Caco-2 (cell line): Measurements from ENCODE around the gene CDHR5. TPM values are rescaled to one million over a fixed set of nuclear protein-coding genes. Genes with fewer than 3 reads are reported as not detected.

Experiments used
- BruUV-seq: library from RNA; stranded (reverse); fragments of 400-500 nt; replicated peaks from 2 replicates; lab custom pipeline; 2021; lab: Mats Ljungman, UMichigan
- CTCF ChIA-PET: fragments of 300-600 bp; sonication (Branson Sonifier 250); formaldehyde crosslinking; loops from one replicate; lab custom pipeline; 2022; ENCODE audit warnings: antibody characterized with exemption; lab: Charles Lee
- POLR2A ChIA-PET: fragments of 300-600 bp; sonication (Branson Sonifier 250); formaldehyde crosslinking; loops from one replicate; lab custom pipeline; 2022; ENCODE audit warnings: antibody characterized with exemption; lab: Charles Lee
- DNase-seq, 2 experiments: peaks; one replicate each; pipeline versions ENCODE4 v3.0.0 to v3.0.0-alpha.2; 2020 to 2022
- H3K27me3 ChIP-seq: replicated peaks from 2 replicates; pipeline ENCODE4 v1.6.0; 2011; ENCODE audit warnings: low read length; ENCODE audit not compliant: control insufficient read depth, insufficient read depth
- H3K36me3 ChIP-seq: 2 replicates; pipeline ENCODE4 v1.5.1; 2011; ENCODE audit warnings: low read length; ENCODE audit not compliant: control insufficient read depth, insufficient read depth
- H3K4me1 ChIP-seq: fragments of 250-450 bp; sonication (Bioruptor Pico); 2 replicates; pipeline ENCODE4 v1.5.1; 2020; ENCODE audit warnings: mild to moderate bottlenecking
- H3K4me3 ChIP-seq: 2 replicates; pipeline ENCODE4 v1.5.1; 2011; ENCODE audit warnings: low read depth, mild to moderate bottlenecking, control low read depth, low read length
- H3K9me3 ChIP-seq: fragments of 250-450 bp; sonication (Bioruptor Pico); 2 replicates; pipeline ENCODE4 v1.5.1; 2020; ENCODE audit warnings: mild to moderate bottlenecking, moderate library complexity
- H3K27ac Mint-ChIP-seq: one replicate; pipeline ENCODE4 v1.8.0; 2022; ENCODE audit warnings: mixed read lengths; ENCODE audit not compliant: unreplicated experiment
- H3K27me3 Mint-ChIP-seq: one replicate; pipeline ENCODE4 v1.8.0; 2022; ENCODE audit warnings: mixed read lengths; ENCODE audit not compliant: insufficient read depth, unreplicated experiment
- H3K36me3 Mint-ChIP-seq: one replicate; pipeline ENCODE4 v1.8.0; 2022; ENCODE audit warnings: mild to moderate bottlenecking, mixed read lengths; ENCODE audit not compliant: insufficient read depth, unreplicated experiment
- H3K4me1 Mint-ChIP-seq: one replicate; pipeline ENCODE4 v1.8.0; 2022; ENCODE audit warnings: low read depth, mixed read lengths; ENCODE audit not compliant: unreplicated experiment
- H3K4me3 Mint-ChIP-seq: one replicate; pipeline ENCODE4 v1.8.0; 2022; ENCODE audit warnings: mild to moderate bottlenecking, moderate library complexity, mixed read lengths; ENCODE audit not compliant: unreplicated experiment
- H3K9me3 Mint-ChIP-seq: one replicate; pipeline ENCODE4 v1.8.0; 2022; ENCODE audit warnings: mixed read lengths; ENCODE audit not compliant: unreplicated experiment
- CTCF ChIP-seq, 2 experiments: fragments of 200-600 bp in 1 of 2; IDR thresholded peaks; 1 replicate in 1 of 2; 2 replicates in 1 of 2; pipeline versions ENCODE4 v1.5.1 to v1.8.0; 2011 to 2022; ENCODE audit warnings: antibody characterized with exemption in 1 of 2, control low read depth in 1 of 2, inconsistent platforms in 1 of 2, low read depth in 1 of 2, low read length in 1 of 2, mild to moderate bottlenecking in 1 of 2, moderate library complexity in 1 of 2; ENCODE audit not compliant: insufficient read depth in 1 of 2, severe bottlenecking in 1 of 2, unreplicated experiment in 1 of 2
- intact Hi-C: fragments of 100-400 bp; cut with micrococcal nuclease; formaldehyde crosslinking; loops from one replicate; pipeline ENCODE4 v1.10.0; 2022; ENCODE audit not compliant: unreplicated experiment
- total RNA-seq: library from RNA; stranded (reverse); gene quantifications from 2 replicates; pipeline ENCODE4 v1.2.3, GENCODE V29; 2022

The CDHR5 gene
- total RNA-seq, 1 experiment from 2014 or later = 42.0 TPM

GRCh38 chr11:662689-663274, 38.0 kb upstream of the CDHR5 start:
- no peaks in the 10 kb centered on the region for H3K9me3 ChIP-seq
- no peak overlapping the region for H3K4me3 ChIP-seq
- Mint-ChIP-seq H3K4me1 (no peaks in the 10 kb centered on the region), H3K9me3 (no peaks in the 10 kb centered on the region), H3K27me3 (no peaks in the 10 kb centered on the region), H3K4me3 (no peak overlapping the region), H3K36me3 (peaks cover 67% of the 10 kb centered on the region), H3K27ac (no peak overlapping the region)
- POLR2A ChIA-PET = no interaction called here
- H3K36me3 ChIP-seq = peaks cover 2% of the 10 kb centered on the region
- no peaks in the 10 kb centered on the region for H3K4me1 ChIP-seq
- peak; percentile 72 to 78 for TF ChIP-seq CTCF (IDR thresholded peaks at IDR 0.05; ENCODE audit: insufficient read depth in 1 of 2, low read depth in 1 of 2, low read length in 1 of 2, severe bottlenecking in 1 of 2, unreplicated experiment in 1 of 2)
- intact Hi-C loops = loop anchor here (1.0 kb wide), 1 partner anchor 61 kb away; no protein-coding TSS in a partner anchor
- BruUV-seq = no TSS peak
- peak in 1 of 2 experiments; percentile 65 for DNase-seq
- CTCF ChIA-PET = no interaction called here
- no peaks in the 10 kb centered on the region for H3K27me3 ChIP-seq

- Mint-ChIP-seq H3K4me3 (no peak overlapping the region), H3K9me3 (no peaks in the 10 kb centered on the region), H3K27ac (no peak overlapping the region), H3K27me3 (no peaks in the 10 kb centered on the region), H3K4me1 (peaks cover 5% of the 10 kb centered on the region), H3K36me3 (peaks cover 59% of the 10 kb centered on the region)
- POLR2A ChIA-PET = no interaction called here
- no peaks in the 10 kb centered on the region for H3K4me1 ChIP-seq
- intact Hi-C loops = no loop called here
- TF ChIP-seq CTCF (IDR thresholded peaks at IDR 0.05; ENCODE audit: insufficient read depth in 1 of 2, low read depth in 1 of 2, low read length in 1 of 2, severe bottlenecking in 1 of 2, unreplicated experiment in 1 of 2) = no peak
- H3K36me3 ChIP-seq = peaks cover 3% of the 10 kb centered on the region
- H3K4me3 ChIP-seq = no peak overlapping the region
- CTCF ChIA-PET = no interaction called here
- no peaks in the 10 kb centered on the region for H3K27me3 ChIP-seq
- H3K9me3 ChIP-seq = no peaks in the 10 kb centered on the region
- BruUV-seq = no TSS peak
- no peak for DNase-seq
Measured at GRCh38 chr11:660681-661444, 36.1 kb upstream of the CDHR5 start.

GRCh38 chr11:660281-660680, 35.5 kb upstream of the CDHR5 start:
- Mint-ChIP-seq H3K36me3 (peaks cover 57% of the 10 kb centered on the region), H3K27ac (no peak overlapping the region), H3K9me3 (no peaks in the 10 kb centered on the region), H3K4me3 (no peak overlapping the region), H3K27me3 (no peaks in the 10 kb centered on the region), H3K4me1 (peaks cover 5% of the 10 kb centered on the region)
- ChIA-PET POLR2A (no interaction called here), CTCF (no interaction called here)
- peaks cover 3% of the 10 kb centered on the region for H3K36me3 ChIP-seq
- no peaks in the 10 kb centered on the region for H3K9me3 ChIP-seq
- no peaks in the 10 kb centered on the region for H3K27me3 ChIP-seq
- BruUV-seq = no TSS peak
- H3K4me1 ChIP-seq = peaks cover 2% of the 10 kb centered on the region
- TF ChIP-seq CTCF (IDR thresholded peaks at IDR 0.05; ENCODE audit: insufficient read depth in 1 of 2, low read depth in 1 of 2, low read length in 1 of 2, severe bottlenecking in 1 of 2, unreplicated experiment in 1 of 2) = no peak
- H3K4me3 ChIP-seq = no peak overlapping the region
- intact Hi-C loops = no loop called here
- no peak for DNase-seq
